K562 (cell line): ENCODE data around the gene TMEM131L. TPM values are rescaled to one million over a fixed set of nuclear protein-coding genes. Genes with fewer than 3 reads are reported as not detected.

Source experiments
- DNMT1 ChIP-seq: fragments of 450-650 bp; IDR thresholded peaks from 2 replicates; pipeline ENCODE4 v1.6.1; 2016; ENCODE audit warnings: antibody characterized with exemption, mild to moderate bottlenecking
- FOXP1 ChIP-seq: sonication (generic); formaldehyde crosslinking; IDR thresholded peaks from 2 replicates; pipeline ENCODE4 v1.8.0; 2022; ENCODE audit warnings: mild to moderate bottlenecking, missing genetic modification reagents
- GABPB2 ChIP-seq: fragments of 250-450 bp; sonication (Bioruptor Pico); conservative IDR thresholded peaks from 2 replicates; pipeline ENCODE4 v1.5.1; 2021; ENCODE audit warnings: mild to moderate bottlenecking
- NCOA2 ChIP-seq, 2 experiments: fragments of 450-650 bp; IDR thresholded peaks; 2 replicates each; pipeline ENCODE4 v1.6.1; 2018; ENCODE audit warnings: mild to moderate bottlenecking in 2 of 2, moderate library complexity in 1 of 2; ENCODE audit not compliant: partially characterized antibody in 2 of 2
- PML ChIP-seq: IDR thresholded peaks from 2 replicates; pipeline ENCODE4 v1.6.1; 2012; ENCODE audit warnings: low read length, inconsistent platforms
- ZNF316 ChIP-seq: fragments of 450-650 bp; IDR thresholded peaks from 2 replicates; pipeline ENCODE4 v1.6.1; 2016
- polyA plus RNA-seq, 8 experiments: library from polyadenylated mRNA; depleted of rRNA in 4 of 8; stranded (reverse) in 5 of 8; unstranded in 3 of 8; fragments of >200 nt; fragmentation: Nextera tagmentation in 2 of 8; fragmentation: Illumina TruSeq in 1 of 8; extraction: Ambion mirVana in 2 of 8; extraction: Trizol in 1 of 8; gene quantifications; 2 replicates each; pipeline versions ENCODE4 v1.2.1 to v1.2.3, GENCODE V29; 2011 to 2014; ENCODE audit warnings: inconsistent platforms in 1 of 8, missing spikeins in 1 of 8
- total RNA-seq, 7 experiments: library from RNA; depleted of rRNA in 6 of 7; stranded (reverse); fragments of >200 nt in 6 of 7; fragmentation: Illumina TruSeq in 2 of 7; extraction: Trizol in 2 of 7; gene quantifications; 2 replicates each; pipeline versions ENCODE4 v1.2.1 to v1.2.3, GENCODE V29; 2011 to 2021; ENCODE audit warnings: low replicate concordance in 1 of 7
- TF ChIP-seq, protein P1 (sequence below), 2 experiments: IDR thresholded peaks; 2 replicates each; pipeline ENCODE4 v1.6.1; 2012; ENCODE audit warnings: improper control_type of control experiment in 2 of 2, low read depth in 2 of 2, low read length in 2 of 2, borderline replicate concordance in 1 of 2
- TF ChIP-seq, protein P2 (sequence below): fragments of 200-600 bp; sonication (generic); IDR thresholded peaks from one replicate; pipeline ENCODE4 v1.6.1; 2012; ENCODE audit warnings: mild to moderate bottlenecking, low read depth, low read length, inconsistent platforms
- TF ChIP-seq, protein P3 (sequence below), 2 experiments: fragments of 450-650 bp; IDR thresholded peaks; 2 replicates each; pipeline ENCODE4 v1.6.1; 2016

The TMEM131L gene
- total and polyA plus RNA-seq, 9 of the 15 experiments (the other 6 are each of a cell fraction or from before 2014, with no cell fraction given), result 1.2 to 20.8 (median 12.9) TPM

DNA sequence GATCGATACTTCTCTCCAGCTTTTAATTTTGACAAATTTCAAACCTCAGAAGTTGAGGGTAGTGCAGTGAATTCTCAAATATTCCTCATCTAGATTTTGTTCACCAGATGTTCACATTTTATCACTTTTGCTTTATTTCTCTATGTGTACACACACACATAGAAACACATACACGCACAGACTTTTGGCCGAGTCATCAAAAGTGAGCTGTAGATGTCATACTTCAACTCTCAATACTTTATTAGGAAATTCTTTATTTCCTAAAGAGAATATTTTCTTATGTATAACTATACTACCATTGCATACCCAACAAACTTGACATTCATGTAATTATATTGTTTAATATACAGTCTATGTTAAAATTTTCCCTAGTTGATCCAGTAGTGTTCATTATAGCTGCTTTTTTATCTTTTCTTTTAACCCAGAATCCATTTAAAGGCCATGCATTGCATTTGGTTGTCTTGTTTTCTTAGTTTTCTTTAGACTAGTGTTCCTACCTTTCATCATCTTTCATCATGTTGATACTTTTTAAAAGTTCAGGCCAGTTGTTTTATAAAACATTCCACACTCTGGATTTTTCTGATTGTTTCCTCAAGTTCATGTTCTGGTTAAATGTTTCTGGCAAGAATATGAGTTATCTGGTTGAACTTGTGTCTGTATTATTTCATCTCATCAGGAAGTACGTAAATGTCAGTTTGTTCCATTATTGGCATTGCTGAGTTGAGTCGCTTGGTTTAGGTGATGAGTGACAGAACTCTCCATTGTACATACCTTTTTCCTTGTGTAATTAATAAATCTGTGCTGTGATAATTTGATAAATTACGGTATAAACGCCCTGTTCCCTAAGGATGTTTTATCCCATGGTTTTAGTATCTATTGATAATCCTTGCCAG is 123.8 kb downstream of the TMEM131L start (continued):
- TF ChIP-seq, protein P1, sequence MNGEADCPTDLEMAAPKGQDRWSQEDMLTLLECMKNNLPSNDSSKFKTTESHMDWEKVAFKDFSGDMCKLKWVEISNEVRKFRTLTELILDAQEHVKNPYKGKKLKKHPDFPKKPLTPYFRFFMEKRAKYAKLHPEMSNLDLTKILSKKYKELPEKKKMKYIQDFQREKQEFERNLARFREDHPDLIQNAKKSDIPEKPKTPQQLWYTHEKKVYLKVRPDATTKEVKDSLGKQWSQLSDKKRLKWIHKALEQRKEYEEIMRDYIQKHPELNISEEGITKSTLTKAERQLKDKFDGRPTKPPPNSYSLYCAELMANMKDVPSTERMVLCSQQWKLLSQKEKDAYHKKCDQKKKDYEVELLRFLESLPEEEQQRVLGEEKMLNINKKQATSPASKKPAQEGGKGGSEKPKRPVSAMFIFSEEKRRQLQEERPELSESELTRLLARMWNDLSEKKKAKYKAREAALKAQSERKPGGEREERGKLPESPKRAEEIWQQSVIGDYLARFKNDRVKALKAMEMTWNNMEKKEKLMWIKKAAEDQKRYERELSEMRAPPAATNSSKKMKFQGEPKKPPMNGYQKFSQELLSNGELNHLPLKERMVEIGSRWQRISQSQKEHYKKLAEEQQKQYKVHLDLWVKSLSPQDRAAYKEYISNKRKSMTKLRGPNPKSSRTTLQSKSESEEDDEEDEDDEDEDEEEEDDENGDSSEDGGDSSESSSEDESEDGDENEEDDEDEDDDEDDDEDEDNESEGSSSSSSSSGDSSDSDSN (IDR thresholded peaks at IDR 0.05; ENCODE audit: borderline replicate concordance in 1 of 2, low read depth in 2 of 2, low read length in 2 of 2), result no peak
- TF ChIP-seq PML (no peak), DNMT1 (no peak), NCOA2 (IDR thresholded peaks at IDR 0.05; ENCODE audit: partially characterized antibody in 2 of 2) (no peak), FOXP1 (CRISPR knock-in tag) (no peak), ZNF316 (peak; percentile 59), GABPB2 (CRISPR knock-in tag) (no peak)
- TF ChIP-seq, protein P2, sequence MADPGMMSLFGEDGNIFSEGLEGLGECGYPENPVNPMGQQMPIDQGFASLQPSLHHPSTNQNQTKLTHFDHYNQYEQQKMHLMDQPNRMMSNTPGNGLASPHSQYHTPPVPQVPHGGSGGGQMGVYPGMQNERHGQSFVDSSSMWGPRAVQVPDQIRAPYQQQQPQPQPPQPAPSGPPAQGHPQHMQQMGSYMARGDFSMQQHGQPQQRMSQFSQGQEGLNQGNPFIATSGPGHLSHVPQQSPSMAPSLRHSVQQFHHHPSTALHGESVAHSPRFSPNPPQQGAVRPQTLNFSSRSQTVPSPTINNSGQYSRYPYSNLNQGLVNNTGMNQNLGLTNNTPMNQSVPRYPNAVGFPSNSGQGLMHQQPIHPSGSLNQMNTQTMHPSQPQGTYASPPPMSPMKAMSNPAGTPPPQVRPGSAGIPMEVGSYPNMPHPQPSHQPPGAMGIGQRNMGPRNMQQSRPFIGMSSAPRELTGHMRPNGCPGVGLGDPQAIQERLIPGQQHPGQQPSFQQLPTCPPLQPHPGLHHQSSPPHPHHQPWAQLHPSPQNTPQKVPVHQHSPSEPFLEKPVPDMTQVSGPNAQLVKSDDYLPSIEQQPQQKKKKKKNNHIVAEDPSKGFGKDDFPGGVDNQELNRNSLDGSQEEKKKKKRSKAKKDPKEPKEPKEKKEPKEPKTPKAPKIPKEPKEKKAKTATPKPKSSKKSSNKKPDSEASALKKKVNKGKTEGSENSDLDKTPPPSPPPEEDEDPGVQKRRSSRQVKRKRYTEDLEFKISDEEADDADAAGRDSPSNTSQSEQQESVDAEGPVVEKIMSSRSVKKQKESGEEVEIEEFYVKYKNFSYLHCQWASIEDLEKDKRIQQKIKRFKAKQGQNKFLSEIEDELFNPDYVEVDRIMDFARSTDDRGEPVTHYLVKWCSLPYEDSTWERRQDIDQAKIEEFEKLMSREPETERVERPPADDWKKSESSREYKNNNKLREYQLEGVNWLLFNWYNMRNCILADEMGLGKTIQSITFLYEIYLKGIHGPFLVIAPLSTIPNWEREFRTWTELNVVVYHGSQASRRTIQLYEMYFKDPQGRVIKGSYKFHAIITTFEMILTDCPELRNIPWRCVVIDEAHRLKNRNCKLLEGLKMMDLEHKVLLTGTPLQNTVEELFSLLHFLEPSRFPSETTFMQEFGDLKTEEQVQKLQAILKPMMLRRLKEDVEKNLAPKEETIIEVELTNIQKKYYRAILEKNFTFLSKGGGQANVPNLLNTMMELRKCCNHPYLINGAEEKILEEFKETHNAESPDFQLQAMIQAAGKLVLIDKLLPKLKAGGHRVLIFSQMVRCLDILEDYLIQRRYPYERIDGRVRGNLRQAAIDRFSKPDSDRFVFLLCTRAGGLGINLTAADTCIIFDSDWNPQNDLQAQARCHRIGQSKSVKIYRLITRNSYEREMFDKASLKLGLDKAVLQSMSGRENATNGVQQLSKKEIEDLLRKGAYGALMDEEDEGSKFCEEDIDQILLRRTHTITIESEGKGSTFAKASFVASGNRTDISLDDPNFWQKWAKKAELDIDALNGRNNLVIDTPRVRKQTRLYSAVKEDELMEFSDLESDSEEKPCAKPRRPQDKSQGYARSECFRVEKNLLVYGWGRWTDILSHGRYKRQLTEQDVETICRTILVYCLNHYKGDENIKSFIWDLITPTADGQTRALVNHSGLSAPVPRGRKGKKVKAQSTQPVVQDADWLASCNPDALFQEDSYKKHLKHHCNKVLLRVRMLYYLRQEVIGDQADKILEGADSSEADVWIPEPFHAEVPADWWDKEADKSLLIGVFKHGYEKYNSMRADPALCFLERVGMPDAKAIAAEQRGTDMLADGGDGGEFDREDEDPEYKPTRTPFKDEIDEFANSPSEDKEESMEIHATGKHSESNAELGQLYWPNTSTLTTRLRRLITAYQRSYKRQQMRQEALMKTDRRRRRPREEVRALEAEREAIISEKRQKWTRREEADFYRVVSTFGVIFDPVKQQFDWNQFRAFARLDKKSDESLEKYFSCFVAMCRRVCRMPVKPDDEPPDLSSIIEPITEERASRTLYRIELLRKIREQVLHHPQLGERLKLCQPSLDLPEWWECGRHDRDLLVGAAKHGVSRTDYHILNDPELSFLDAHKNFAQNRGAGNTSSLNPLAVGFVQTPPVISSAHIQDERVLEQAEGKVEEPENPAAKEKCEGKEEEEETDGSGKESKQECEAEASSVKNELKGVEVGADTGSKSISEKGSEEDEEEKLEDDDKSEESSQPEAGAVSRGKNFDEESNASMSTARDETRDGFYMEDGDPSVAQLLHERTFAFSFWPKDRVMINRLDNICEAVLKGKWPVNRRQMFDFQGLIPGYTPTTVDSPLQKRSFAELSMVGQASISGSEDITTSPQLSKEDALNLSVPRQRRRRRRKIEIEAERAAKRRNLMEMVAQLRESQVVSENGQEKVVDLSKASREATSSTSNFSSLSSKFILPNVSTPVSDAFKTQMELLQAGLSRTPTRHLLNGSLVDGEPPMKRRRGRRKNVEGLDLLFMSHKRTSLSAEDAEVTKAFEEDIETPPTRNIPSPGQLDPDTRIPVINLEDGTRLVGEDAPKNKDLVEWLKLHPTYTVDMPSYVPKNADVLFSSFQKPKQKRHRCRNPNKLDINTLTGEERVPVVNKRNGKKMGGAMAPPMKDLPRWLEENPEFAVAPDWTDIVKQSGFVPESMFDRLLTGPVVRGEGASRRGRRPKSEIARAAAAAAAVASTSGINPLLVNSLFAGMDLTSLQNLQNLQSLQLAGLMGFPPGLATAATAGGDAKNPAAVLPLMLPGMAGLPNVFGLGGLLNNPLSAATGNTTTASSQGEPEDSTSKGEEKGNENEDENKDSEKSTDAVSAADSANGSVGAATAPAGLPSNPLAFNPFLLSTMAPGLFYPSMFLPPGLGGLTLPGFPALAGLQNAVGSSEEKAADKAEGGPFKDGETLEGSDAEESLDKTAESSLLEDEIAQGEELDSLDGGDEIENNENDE, result no peak
- TF ChIP-seq, protein P3, sequence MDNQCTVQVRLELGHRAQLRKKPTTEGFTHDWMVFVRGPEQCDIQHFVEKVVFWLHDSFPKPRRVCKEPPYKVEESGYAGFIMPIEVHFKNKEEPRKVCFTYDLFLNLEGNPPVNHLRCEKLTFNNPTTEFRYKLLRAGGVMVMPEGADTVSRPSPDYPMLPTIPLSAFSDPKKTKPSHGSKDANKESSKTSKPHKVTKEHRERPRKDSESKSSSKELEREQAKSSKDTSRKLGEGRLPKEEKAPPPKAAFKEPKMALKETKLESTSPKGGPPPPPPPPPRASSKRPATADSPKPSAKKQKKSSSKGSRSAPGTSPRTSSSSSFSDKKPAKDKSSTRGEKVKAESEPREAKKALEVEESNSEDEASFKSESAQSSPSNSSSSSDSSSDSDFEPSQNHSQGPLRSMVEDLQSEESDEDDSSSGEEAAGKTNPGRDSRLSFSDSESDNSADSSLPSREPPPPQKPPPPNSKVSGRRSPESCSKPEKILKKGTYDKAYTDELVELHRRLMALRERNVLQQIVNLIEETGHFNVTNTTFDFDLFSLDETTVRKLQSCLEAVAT (IDR thresholded peaks at IDR 0.05), result no peak
